ENCODE measurements around the gene PTCD2. TPM values are rescaled to one million over a fixed set of nuclear protein-coding genes. Genes with fewer than 3 reads are reported as not detected.
"Not testable (repeated sequence)": the region's sequence is repeated elsewhere in the genome, so short reads cannot be mapped to it uniquely, and the experiment has no call there.

Gene PTCD2
- total RNA-seq, 2 donors from 2014 or later, result 4.4 to 7.8 TPM

GRCh38 chr5:72313141-72313540 is 7.0 kb upstream of the PTCD2 start:
- TF ChIP-seq CTCF (IDR thresholded peaks at IDR 0.05), result no peak
- peaks cover 3% of the 10 kb centered on the region for H3K4me1 ChIP-seq
- intact Hi-C loops (cut with DNase I), result loop anchor here (5.0 kb wide), 1 partner anchor 181 kb away; no protein-coding TSS in a partner anchor
- no peak overlapping the region for H3K9ac ChIP-seq (ENCODE audit: low read depth in 2 of 2, low read length in 2 of 2)
- H3K27ac ChIP-seq, result no peak overlapping the region
- no peaks in the 10 kb centered on the region for H3K36me3 ChIP-seq
- no peak for DNase-seq
- no peaks in the 10 kb centered on the region for H3K27me3 ChIP-seq
- H3K9me3 ChIP-seq, result no peaks in the 10 kb centered on the region
- no peak overlapping the region for H3K4me3 ChIP-seq

GRCh38 chr5:72314571-72315172 is 5.5 kb upstream of the PTCD2 start:
- TF ChIP-seq CTCF (IDR thresholded peaks at IDR 0.05), result no peak
- Histone ChIP-seq H3K36me3 (no peaks in the 10 kb centered on the region), H3K27me3 (no peaks in the 10 kb centered on the region), H3K9ac (ENCODE audit: low read depth in 2 of 2, low read length in 2 of 2) (no peak overlapping the region), H3K4me1 (no peaks in the 10 kb centered on the region), H3K9me3 (no peaks in the 10 kb centered on the region), H3K27ac (no peak overlapping the region), H3K4me3 (no peak overlapping the region)
- intact Hi-C loops (cut with DNase I), result loop anchor here (5.0 kb wide), 1 partner anchor 182 kb away; no protein-coding TSS in a partner anchor
- DNase-seq, result no peak

GRCh38 chr5:72319435-72319975 is 668 bp upstream of the PTCD2 start:
- Histone ChIP-seq H3K9ac (ENCODE audit: low read depth in 2 of 2, low read length in 2 of 2) (peak overlapping the region; percentile 61 to 80), H3K4me3 (peak overlapping the region; percentile 73), H3K27ac (peak overlapping the region; percentile 56)
- intact Hi-C loops (cut with DNase I); H3K9me3 ChIP-seq; H3K4me1 ChIP-seq; H3K36me3 ChIP-seq; H3K27me3 ChIP-seq: not testable (repeated sequence)
- DNase-seq, result peak; percentile 47

- no peak for TF ChIP-seq CTCF (IDR thresholded peaks at IDR 0.05)
- Histone ChIP-seq H3K4me1 (peaks cover 5% of the 10 kb centered on the region), H3K36me3 (no peaks in the 10 kb centered on the region), H3K9me3 (no peaks in the 10 kb centered on the region), H3K9ac (ENCODE audit: low read depth in 2 of 2, low read length in 2 of 2) (no peak overlapping the region), H3K27ac (no peak overlapping the region), H3K27me3 (no peaks in the 10 kb centered on the region), H3K4me3 (no peak overlapping the region)
- intact Hi-C loops (cut with DNase I), result no loop called here
- DNase-seq, result no peak
Measured at GRCh38 chr5:72324189-72324825, 4.1 kb downstream of the PTCD2 start.

DNA sequence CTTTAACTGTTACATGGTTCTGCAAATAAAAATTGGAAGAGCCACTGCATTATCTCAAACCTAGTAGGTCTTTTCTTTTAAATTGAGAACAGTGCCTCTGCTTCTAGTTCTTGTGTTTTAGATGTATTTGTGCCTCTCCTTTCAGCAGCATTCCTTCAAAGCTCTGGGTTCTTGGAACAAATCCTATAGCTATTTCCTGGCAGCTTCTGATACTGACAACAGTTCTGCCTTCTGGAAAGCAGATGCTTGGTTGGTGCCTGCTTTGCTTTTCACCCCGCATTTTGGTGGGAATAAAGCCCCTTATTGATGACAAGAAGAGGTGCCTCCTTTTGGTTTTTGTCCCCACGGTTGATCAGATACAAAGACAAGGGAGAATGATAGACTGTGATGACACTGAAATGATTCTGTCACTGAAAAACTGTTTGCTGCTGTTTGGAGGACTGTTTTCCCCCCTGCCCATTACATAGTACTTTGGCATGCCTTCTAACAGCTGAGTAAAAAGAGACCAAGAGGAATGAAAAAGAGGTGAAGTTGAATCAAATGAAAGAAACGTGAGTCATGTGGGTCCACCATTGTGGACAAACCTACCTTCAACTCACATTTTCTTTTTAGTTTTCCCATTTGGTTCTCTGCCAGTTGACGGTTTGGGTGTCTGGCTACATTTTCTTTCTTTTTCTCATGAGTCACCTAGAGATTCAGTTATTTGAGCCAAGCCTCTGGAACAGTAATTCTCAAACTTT is 5.6 kb downstream of the PTCD2 start:
- DNase-seq, result no peak
- Histone ChIP-seq H3K36me3 (no peaks in the 10 kb centered on the region), H3K9ac (ENCODE audit: low read depth in 2 of 2, low read length in 2 of 2) (no peak overlapping the region), H3K27me3 (no peaks in the 10 kb centered on the region), H3K4me3 (no peak overlapping the region), H3K4me1 (peaks cover 5% of the 10 kb centered on the region), H3K27ac (no peak overlapping the region), H3K9me3 (no peaks in the 10 kb centered on the region)
- intact Hi-C loops (cut with DNase I), result no loop called here
- TF ChIP-seq CTCF (IDR thresholded peaks at IDR 0.05), result no peak
